Vagina (tissue), 2 donors: Measurements from ENCODE around the gene TXN.

ENCODE experiments used
- CTCF ChIP-seq, 3 experiments: fragments of 450-650 bp in 2 of 3; fragments of 200-600 bp in 1 of 3; sonication (generic) in 1 of 3; IDR thresholded peaks; one replicate each; pipeline ENCODE4 v1.5.1; 2017 to 2019; ENCODE audit warnings: antibody characterized with exemption in 3 of 3, mild to moderate bottlenecking in 2 of 3, moderate library complexity in 2 of 3
- POLR2A ChIP-seq, 2 donors: fragments of 450-650 bp; IDR thresholded peaks; one replicate each; pipeline ENCODE4 v1.6.1; 2017; ENCODE audit warnings: antibody characterized with exemption in 2 of 2, mild to moderate bottlenecking in 2 of 2, moderate library complexity in 2 of 2
- POLR2AphosphoS5 ChIP-seq, 2 donors: sonication (generic); formaldehyde crosslinking; IDR thresholded peaks; one replicate each; pipeline ENCODE4 v1.9.0; 2017; ENCODE audit warnings: antibody characterized with exemption in 2 of 2, mild to moderate bottlenecking in 2 of 2, low read depth in 1 of 2; ENCODE audit not compliant: insufficient read depth in 1 of 2

- no peak for TF ChIP-seq CTCF (IDR thresholded peaks at IDR 0.05)
- TF ChIP-seq POLR2AphosphoS5 (IDR thresholded peaks at IDR 0.05; ENCODE audit: insufficient read depth in 1 of 2, low read depth in 1 of 2): no peak
- no peak for TF ChIP-seq POLR2A (IDR thresholded peaks at IDR 0.05)
Observed at GRCh38 chr9:110214586-110215355, 41.5 kb downstream of the TXN start.
